Natural killer cell (primary cell): ENCODE results near the gene PPFIA2. TPM values are rescaled to one million over a fixed set of nuclear protein-coding genes. Genes with fewer than 3 reads are reported as not detected.

Experiments
- ATAC-seq, 3 donors: fragments of 150-1000 bp in 2 of 3; fragments of 200-7000 bp in 1 of 3; cut with Tn5 transposase; 1 replicate in 1 of 3; 2 replicates in 2 of 3; pipeline ENCODE4 v1.10.0; 2021; ENCODE audit warnings: mild to moderate bottlenecking in 2 of 3, moderate library complexity in 2 of 3
- DNase-seq, 2 donors: peaks; one replicate each; pipeline versions ENCODE4 v3.0.0 to v3.0.0-alpha.2; 2013 to 2021; ENCODE audit warnings: mixed read lengths in 1 of 2
- H3K27ac ChIP-seq: one replicate; pipeline ENCODE4 v1.5.1; 2013; ENCODE audit warnings: mild to moderate bottlenecking, low read length
- H3K27me3 ChIP-seq: one replicate; pipeline ENCODE4 v1.6.1; 2013; ENCODE audit warnings: low read length; ENCODE audit not compliant: control insufficient read depth, insufficient read depth
- H3K36me3 ChIP-seq: one replicate; pipeline ENCODE4 v1.6.1; 2013; ENCODE audit warnings: low read length; ENCODE audit not compliant: control insufficient read depth, insufficient read depth
- H3K4me1 ChIP-seq: one replicate; pipeline ENCODE4 v1.6.1; 2013; ENCODE audit warnings: low read length; ENCODE audit not compliant: control insufficient read depth, insufficient read depth
- H3K4me3 ChIP-seq: one replicate; pipeline ENCODE4 v1.5.1; 2013; ENCODE audit warnings: low read length
- H3K9me3 ChIP-seq: one replicate; pipeline ENCODE4 v1.6.1; 2013; ENCODE audit warnings: low read length; ENCODE audit not compliant: control insufficient read depth, insufficient read depth
- H3K27ac Mint-ChIP-seq, 2 donors: one replicate each; pipeline ENCODE4 v1.8.0; 2022; ENCODE audit warnings: mild to moderate bottlenecking in 2 of 2, mixed read lengths in 2 of 2, moderate library complexity in 1 of 2
- H3K27me3 Mint-ChIP-seq, 2 donors: one replicate each; pipeline ENCODE4 v1.8.0; 2022; ENCODE audit warnings: low read depth in 2 of 2, mixed read lengths in 2 of 2
- H3K36me3 Mint-ChIP-seq: one replicate; pipeline ENCODE4 v1.8.0; 2022; ENCODE audit warnings: mixed read lengths
- H3K4me1 Mint-ChIP-seq, 2 donors: one replicate each; pipeline ENCODE4 v1.8.0; 2022; ENCODE audit warnings: mixed read lengths in 2 of 2
- H3K4me3 Mint-ChIP-seq: one replicate; pipeline ENCODE4 v1.8.0; 2022; ENCODE audit warnings: mild to moderate bottlenecking, moderate library complexity, mixed read lengths
- H3K9me3 Mint-ChIP-seq, 2 donors: one replicate each; pipeline ENCODE4 v1.8.0; 2022; ENCODE audit warnings: mixed read lengths in 2 of 2
- CTCF ChIP-seq: fragments of 200-600 bp; IDR thresholded peaks from one replicate; pipeline ENCODE4 v1.8.0; 2022; ENCODE audit warnings: antibody characterized with exemption
- WGBS: methylation state at CpG from one replicate; pipeline ENCODE4 v1.1.7; 2013; ENCODE audit warnings: missing lambda C conversion rate; ENCODE audit not compliant: insufficient coverage; 5-methylcytosine and 5-hydroxymethylcytosine counted together
- intact Hi-C: fragments of 100-400 bp; cut with micrococcal nuclease; formaldehyde crosslinking; loops from one replicate; pipeline ENCODE4 v1.14.2; 2022
- total RNA-seq, 4 donors: library from RNA; stranded (reverse); fragments of 120-200 nt in 1 of 4; gene quantifications; one replicate each; pipeline versions ENCODE4 v1.2.3 to v1.2.4, GENCODE V29; 2013 to 2022

PPFIA2 gene
- total RNA-seq, 3 donors from 2014 or later (not counting 1 experiment from before 2014, with no cell fraction given), result not detected

DNA sequence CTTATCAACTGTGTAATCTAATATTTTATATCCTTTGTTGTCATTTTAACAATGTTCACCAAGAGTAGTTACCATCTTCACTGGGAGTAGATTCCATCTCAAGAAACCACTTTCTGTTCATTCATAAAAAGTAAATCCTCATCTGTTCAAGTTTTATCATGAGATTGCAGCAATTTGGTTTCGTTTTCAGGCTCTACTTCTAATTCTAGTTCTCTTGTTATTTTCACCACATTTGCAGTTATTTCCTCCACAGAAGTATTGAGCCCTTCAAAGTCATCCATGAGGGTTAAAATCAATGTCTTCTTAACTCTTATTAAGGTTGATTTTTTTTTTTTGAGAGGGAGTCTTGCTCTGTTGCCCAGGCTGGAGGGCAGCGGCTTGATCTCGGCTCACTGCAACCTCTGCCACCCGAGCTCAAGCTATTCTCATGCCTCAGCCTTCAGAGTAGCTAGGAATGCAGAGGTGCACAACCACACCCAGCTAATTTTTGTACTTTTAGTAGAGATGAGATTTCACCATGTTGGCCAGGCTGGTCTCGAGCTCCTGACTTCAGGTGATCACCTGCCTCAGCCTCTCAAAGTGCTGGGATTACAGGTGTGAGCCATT, 404.7 kb downstream of the PPFIA2 start:
- no peak overlapping the region for H3K27ac ChIP-seq
- H3K27me3 ChIP-seq, result no peaks in the 10 kb centered on the region
- H3K9me3 ChIP-seq, result no peaks in the 10 kb centered on the region
- no peaks in the 10 kb centered on the region for H3K4me1 ChIP-seq
- 78% methylated on average over 5 of the region's 5 CpGs for WGBS
- no peak overlapping the region for H3K27ac Mint-ChIP-seq
- H3K36me3 ChIP-seq, result no peaks in the 10 kb centered on the region
- intact Hi-C loops, result no loop called here
- no peak for ATAC-seq
- H3K4me3 ChIP-seq, result no peak overlapping the region
- no peaks in the 10 kb centered on the region for H3K36me3 Mint-ChIP-seq
- H3K4me3 Mint-ChIP-seq, result no peak overlapping the region
- no peak for DNase-seq
- H3K27me3 Mint-ChIP-seq, result no peaks in the 10 kb centered on the region
- H3K9me3 Mint-ChIP-seq, result peaks cover 5 to 11% of the 10 kb centered on the region in 2 donors
- no peak for TF ChIP-seq CTCF
- no peaks in the 10 kb centered on the region for H3K4me1 Mint-ChIP-seq

DNA sequence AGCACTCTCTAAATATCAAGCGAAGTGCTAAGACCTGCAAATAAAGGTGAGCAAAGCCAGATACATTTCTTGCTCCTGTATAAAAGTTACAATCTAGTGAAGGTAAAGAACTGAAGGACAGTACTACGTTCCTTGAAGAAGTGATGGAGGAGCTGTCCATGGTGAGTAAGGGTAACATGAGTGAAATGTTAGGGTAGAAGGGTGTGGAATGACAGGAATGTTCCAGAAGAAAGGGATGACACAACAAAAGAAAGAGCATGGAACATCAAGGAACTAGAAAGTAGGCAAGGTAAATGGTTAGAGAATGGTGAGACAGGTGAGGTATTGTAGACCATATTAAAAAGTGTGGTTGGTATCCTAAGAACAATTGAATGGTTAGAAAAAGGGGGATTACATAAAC, 408.8 kb downstream of the PPFIA2 start:
- Mint-ChIP-seq H3K4me1 (no peaks in the 10 kb centered on the region), H3K27ac (no peak overlapping the region), H3K27me3 (no peaks in the 10 kb centered on the region), H3K36me3 (no peaks in the 10 kb centered on the region), H3K4me3 (no peak overlapping the region), H3K9me3 (peaks cover 8% of the 10 kb centered on the region in 2 donors)
- intact Hi-C loops, result no loop called here
- 71% methylated on average over 2 of the region's 2 CpGs for WGBS
- Histone ChIP-seq H3K36me3 (no peaks in the 10 kb centered on the region), H3K4me3 (no peak overlapping the region), H3K9me3 (no peaks in the 10 kb centered on the region), H3K27me3 (no peaks in the 10 kb centered on the region), H3K4me1 (no peaks in the 10 kb centered on the region), H3K27ac (no peak overlapping the region)
- DNase-seq (no peak), ATAC-seq (no peak)
- no peak for TF ChIP-seq CTCF

- H3K4me1 Mint-ChIP-seq, result no peaks in the 10 kb centered on the region
- intact Hi-C loops, result no loop called here
- H3K27ac ChIP-seq, result no peak overlapping the region
- 64% methylated on average over 3 of the region's 5 CpGs for WGBS
- peaks cover 6 to 8% of the 10 kb centered on the region in 2 donors for H3K9me3 Mint-ChIP-seq
- H3K9me3 ChIP-seq, result no peaks in the 10 kb centered on the region
- H3K27me3 Mint-ChIP-seq, result no peaks in the 10 kb centered on the region
- H3K4me1 ChIP-seq, result no peaks in the 10 kb centered on the region
- no peak for TF ChIP-seq CTCF
- no peak overlapping the region for H3K4me3 Mint-ChIP-seq
- no peak overlapping the region for H3K27ac Mint-ChIP-seq
- DNase-seq (no peak), ATAC-seq (no peak)
- H3K27me3 ChIP-seq, result no peaks in the 10 kb centered on the region
- H3K4me3 ChIP-seq, result no peak overlapping the region
- H3K36me3 Mint-ChIP-seq, result no peaks in the 10 kb centered on the region
- no peaks in the 10 kb centered on the region for H3K36me3 ChIP-seq
Measured at GRCh38 chr12:81347404-81347803, 411.7 kb downstream of the PPFIA2 start.

DNA sequence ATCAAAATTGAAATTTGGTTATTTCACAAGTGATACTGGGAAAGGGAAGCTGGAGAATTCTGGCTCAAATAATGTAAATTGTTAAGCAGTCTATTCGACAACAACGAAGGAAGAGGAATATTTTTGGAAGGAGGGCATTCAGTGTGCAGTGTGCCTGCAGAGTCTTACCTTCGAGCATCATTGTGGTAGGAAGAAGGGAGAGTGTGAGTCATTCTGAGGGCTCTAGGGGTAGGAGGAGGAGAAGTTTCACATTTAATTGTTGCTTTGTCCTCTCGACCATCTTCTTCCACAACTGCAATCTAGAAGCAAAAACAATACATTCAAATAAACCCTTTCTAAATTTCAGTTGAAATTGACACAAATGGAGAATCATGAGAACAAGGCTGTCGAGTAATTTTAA, 418.2 kb downstream of the PPFIA2 start:
- no peak overlapping the region for H3K4me3 Mint-ChIP-seq
- H3K9me3 Mint-ChIP-seq, result peaks cover 0 to 10% of the 10 kb centered on the region in 2 donors
- no peak overlapping the region for H3K27ac ChIP-seq
- H3K4me1 Mint-ChIP-seq, result no peaks in the 10 kb centered on the region
- H3K36me3 Mint-ChIP-seq, result no peaks in the 10 kb centered on the region
- no peaks in the 10 kb centered on the region for H3K9me3 ChIP-seq
- no peaks in the 10 kb centered on the region for H3K4me1 ChIP-seq
- no peaks in the 10 kb centered on the region for H3K36me3 ChIP-seq
- no peak overlapping the region for H3K27ac Mint-ChIP-seq
- ATAC-seq, result no peak
- intact Hi-C loops, result no loop called here
- no peak overlapping the region for H3K4me3 ChIP-seq
- H3K27me3 ChIP-seq, result no peaks in the 10 kb centered on the region
- no peak for DNase-seq
- TF ChIP-seq CTCF, result no peak
- H3K27me3 Mint-ChIP-seq, result no peaks in the 10 kb centered on the region
- WGBS, result 84% methylated on average over 3 of the region's 5 CpGs
